ENCODE results near the gene TNFRSF4.

GRCh38 chr1:1259540-1259939 is 45.6 kb upstream of the TNFRSF4 start:
- TF ChIP-seq POLR2AphosphoS5 (IDR thresholded peaks at IDR 0.05; ENCODE audit: borderline replicate concordance, low read depth, low read length) (no peak), EZH2 (IDR thresholded peaks at IDR 0.05) (no peak)

Measured in SK-N-MC (cell line).